Neural cell (in vitro differentiated cells): ENCODE data around the gene NRG2.

Source experiments
- CTCF ChIP-seq: fragments of 450-650 bp; IDR thresholded peaks from 2 replicates; pipeline ENCODE4 v1.5.1; 2014; ENCODE audit warnings: antibody characterized with exemption, mild to moderate bottlenecking, moderate library complexity; ENCODE audit not compliant: poor library complexity, severe bottlenecking
- EP300 ChIP-seq: fragments of 450-650 bp; conservative IDR thresholded peaks from 2 replicates; pipeline ENCODE4 v1.6.1; 2014; ENCODE audit warnings: antibody characterized with exemption, mild to moderate bottlenecking, moderate library complexity; ENCODE audit not compliant: poor library complexity, severe bottlenecking
- EZH2 ChIP-seq: fragments of 200-600, 300-800 bp; shearing (Covaris generic), sonication (generic); IDR thresholded peaks from 2 replicates; pipeline ENCODE4 v1.6.1; 2014; ENCODE audit warnings: antibody characterized with exemption, low read length, borderline replicate concordance, mild to moderate bottlenecking; ENCODE audit not compliant: insufficient read depth, poor library complexity, severe bottlenecking
- MXI1 ChIP-seq: fragments of 450-650 bp; conservative IDR thresholded peaks from 2 replicates; pipeline ENCODE4 v1.6.1; 2014; ENCODE audit warnings: antibody characterized with exemption, mild to moderate bottlenecking; ENCODE audit not compliant: poor library complexity, severe bottlenecking
- POLR2AphosphoS5 ChIP-seq: IDR thresholded peaks from 2 replicates; pipeline ENCODE4 v1.6.1; 2012
- RAD21 ChIP-seq: fragments of 450-650 bp; conservative IDR thresholded peaks from 2 replicates; pipeline ENCODE4 v1.6.1; 2014; ENCODE audit warnings: antibody characterized with exemption, mild to moderate bottlenecking, moderate library complexity
- REST ChIP-seq: IDR thresholded peaks from 2 replicates; pipeline ENCODE4 v1.6.1; 2012; ENCODE audit warnings: borderline replicate concordance
- SMC3 ChIP-seq: fragments of 450-650 bp; conservative IDR thresholded peaks from 2 replicates; pipeline ENCODE4 v1.6.1; 2014; ENCODE audit warnings: antibody characterized with exemption, mild to moderate bottlenecking, moderate library complexity; ENCODE audit not compliant: poor library complexity
- TAF1 ChIP-seq: IDR thresholded peaks from 2 replicates; pipeline ENCODE4 v1.6.1; 2012; ENCODE audit warnings: low read depth

GRCh38 chr5:139975306-139975705 is 67.8 kb downstream of the NRG2 start:
- TF ChIP-seq POLR2AphosphoS5 (no peak), CTCF (no peak), EZH2 (no peak), TAF1 (no peak), EP300 (no peak), MXI1 (no peak), RAD21 (no peak), SMC3 (no peak), REST (no peak)
